ENCODE measurements around the gene GLP1R.

Gene GLP1R

DNA sequence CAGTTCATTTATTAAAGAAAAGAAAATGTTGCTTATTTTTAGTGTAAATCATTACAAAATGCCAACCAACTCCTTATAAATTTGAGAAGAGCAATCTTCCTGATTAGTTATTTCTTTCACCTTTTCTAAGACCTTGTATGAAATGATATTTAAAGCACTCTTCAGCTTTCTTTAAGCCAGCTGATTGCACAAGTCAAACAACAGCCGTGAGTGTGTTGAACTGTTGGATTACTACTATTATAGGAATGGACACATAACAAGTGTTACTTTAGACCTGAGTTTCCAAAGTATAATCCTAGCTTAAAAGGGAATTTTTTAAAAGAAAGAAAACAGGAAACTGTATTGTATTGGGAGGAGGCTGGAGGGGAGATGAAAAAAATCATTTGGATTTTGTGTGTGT, 26.8 kb upstream of the GLP1R start:
- no peak for TF ChIP-seq EZH2phosphoT487 (conservative IDR thresholded peaks at IDR 0.05; ENCODE audit: low read length)
- TF ChIP-seq CTCF (IDR thresholded peaks at IDR 0.05; ENCODE audit: insufficient read depth, low read length, poor library complexity, severe bottlenecking) = no peak

DNA sequence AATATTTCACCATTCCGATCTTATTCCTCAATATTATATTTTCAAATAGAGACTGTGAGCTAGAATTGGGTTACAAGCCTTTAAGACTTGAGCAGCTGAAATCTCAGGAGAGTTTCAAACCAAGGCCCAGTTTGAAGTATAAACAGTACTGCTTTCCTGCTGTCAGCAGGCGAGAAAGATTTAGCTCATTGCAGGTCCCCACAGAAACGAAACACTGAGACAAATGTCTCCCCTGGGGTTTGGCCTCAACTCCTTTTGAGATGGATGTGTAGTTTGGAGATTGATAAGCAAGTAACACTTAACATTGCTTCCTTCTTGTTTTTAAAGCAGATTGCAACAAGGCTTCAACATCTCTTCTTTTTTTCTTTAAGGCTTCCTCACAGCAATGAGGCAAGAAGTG, 22.4 kb upstream of the GLP1R start:
- Histone ChIP-seq H3K9me3 (ENCODE audit: insufficient read depth, low read length) (no peaks in the 10 kb centered on the region), H3K9ac (ENCODE audit: low read length) (no peak overlapping the region), H4K20me1 (ENCODE audit: low read depth, low read length) (no peaks in the 10 kb centered on the region), H3K79me2 (ENCODE audit: insufficient read depth, low read length) (no peaks in the 10 kb centered on the region), H2AFZ (ENCODE audit: low read depth, low read length, severe bottlenecking) (no peak overlapping the region), H3K27me3 (ENCODE audit: low read length) (no peaks in the 10 kb centered on the region), H3K36me3 (ENCODE audit: low read length) (no peaks in the 10 kb centered on the region), H3F3A (ENCODE audit: insufficient read depth) (no peaks in the 10 kb centered on the region), H3K9me2 (replicated peaks; ENCODE audit: insufficient read depth, low read length) (no peaks in the 10 kb centered on the region), H3K27ac (ENCODE audit: low read depth, low read length) (no peak overlapping the region), H3K4me3 (ENCODE audit: insufficient read depth, low read length, poor library complexity, severe bottlenecking) (no peak overlapping the region), H3K4me2 (ENCODE audit: low read depth, low read length, poor library complexity, severe bottlenecking) (no peak overlapping the region)
- TF ChIP-seq CTCF (IDR thresholded peaks at IDR 0.05; ENCODE audit: insufficient read depth, low read length, poor library complexity, severe bottlenecking) (no peak), EZH2phosphoT487 (conservative IDR thresholded peaks at IDR 0.05; ENCODE audit: low read length) (no peak)

More for the DNA sequence above, 26.8 kb upstream of the GLP1R start:
- H3K9me2 ChIP-seq (replicated peaks; ENCODE audit: insufficient read depth, low read length) = no peaks in the 10 kb centered on the region
- H3F3A ChIP-seq (ENCODE audit: insufficient read depth) = no peaks in the 10 kb centered on the region
- no peak overlapping the region for H3K9ac ChIP-seq (ENCODE audit: low read length)
- no peak overlapping the region for H2AFZ ChIP-seq (ENCODE audit: low read depth, low read length, severe bottlenecking)
- no peak overlapping the region for H3K4me2 ChIP-seq (ENCODE audit: low read depth, low read length, poor library complexity, severe bottlenecking)
- H3K27ac ChIP-seq (ENCODE audit: low read depth, low read length) = no peak overlapping the region
- H3K27me3 ChIP-seq (ENCODE audit: low read length) = no peaks in the 10 kb centered on the region
- H4K20me1 ChIP-seq (ENCODE audit: low read depth, low read length) = no peaks in the 10 kb centered on the region
- H3K79me2 ChIP-seq (ENCODE audit: insufficient read depth, low read length) = no peaks in the 10 kb centered on the region
- H3K4me3 ChIP-seq (ENCODE audit: insufficient read depth, low read length, poor library complexity, severe bottlenecking) = no peak overlapping the region
- no peaks in the 10 kb centered on the region for H3K36me3 ChIP-seq (ENCODE audit: low read length)
- H3K9me3 ChIP-seq (ENCODE audit: insufficient read depth, low read length) = no peaks in the 10 kb centered on the region

- H3K9me2 ChIP-seq (replicated peaks; ENCODE audit: insufficient read depth, low read length) = no peaks in the 10 kb centered on the region
- no peaks in the 10 kb centered on the region for H3K27me3 ChIP-seq (ENCODE audit: low read length)
- H3K79me2 ChIP-seq (ENCODE audit: insufficient read depth, low read length) = no peaks in the 10 kb centered on the region
- no peaks in the 10 kb centered on the region for H3F3A ChIP-seq (ENCODE audit: insufficient read depth)
- no peak overlapping the region for H3K9ac ChIP-seq (ENCODE audit: low read length)
- TF ChIP-seq CTCF (IDR thresholded peaks at IDR 0.05; ENCODE audit: insufficient read depth, low read length, poor library complexity, severe bottlenecking) (peak; percentile 98), EZH2phosphoT487 (conservative IDR thresholded peaks at IDR 0.05; ENCODE audit: low read length) (no peak)
- H3K27ac ChIP-seq (ENCODE audit: low read depth, low read length) = no peak overlapping the region
- no peak overlapping the region for H2AFZ ChIP-seq (ENCODE audit: low read depth, low read length, severe bottlenecking)
- no peak overlapping the region for H3K4me2 ChIP-seq (ENCODE audit: low read depth, low read length, poor library complexity, severe bottlenecking)
- no peaks in the 10 kb centered on the region for H3K36me3 ChIP-seq (ENCODE audit: low read length)
- H3K9me3 ChIP-seq (ENCODE audit: insufficient read depth, low read length) = no peaks in the 10 kb centered on the region
- no peaks in the 10 kb centered on the region for H4K20me1 ChIP-seq (ENCODE audit: low read depth, low read length)
- no peak overlapping the region for H3K4me3 ChIP-seq (ENCODE audit: insufficient read depth, low read length, poor library complexity, severe bottlenecking)
Measured at GRCh38 chr6:39029156-39030011, 19.2 kb upstream of the GLP1R start.
